ENCODE results near the gene PI4K2A. TPM values are rescaled to one million over a fixed set of nuclear protein-coding genes. Genes with fewer than 3 reads are reported as not detected.

The PI4K2A gene
- total RNA-seq, 3 donors from 2014 or later, result 18.0 to 24.8 (median 21.5) TPM

DNA sequence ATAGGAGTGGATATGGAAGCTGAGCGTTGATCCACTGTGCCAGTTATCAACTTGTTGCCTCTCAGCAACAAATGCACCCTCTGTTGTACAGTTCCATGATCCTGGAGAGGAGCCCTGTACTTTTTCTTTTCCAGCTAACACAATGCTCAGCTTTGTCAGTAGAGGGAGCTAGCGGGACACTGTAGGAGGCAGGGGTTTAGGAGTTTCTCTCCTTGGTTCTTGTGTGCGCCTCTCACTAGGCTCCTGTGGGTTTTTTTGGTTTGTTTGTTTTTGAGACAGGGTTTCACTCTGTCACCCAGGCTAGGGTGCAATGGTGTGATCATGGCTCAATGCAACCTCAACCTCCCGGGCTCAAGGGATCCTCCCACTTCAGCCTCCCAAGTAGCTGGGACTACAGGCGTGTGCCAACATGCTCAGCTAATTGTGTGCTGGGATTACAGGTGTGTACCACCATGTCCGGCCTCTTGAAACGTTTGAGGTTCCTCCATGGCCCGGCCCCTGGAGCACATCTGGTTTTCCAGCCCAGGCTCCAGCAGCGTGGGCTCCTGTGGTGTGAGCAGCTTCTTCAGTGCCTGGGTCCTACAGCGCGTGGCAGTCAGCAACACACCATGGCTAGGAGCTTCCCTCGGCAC is 61.1 kb downstream of the PI4K2A start:
- Histone ChIP-seq H3K4me1 (no peaks in the 10 kb centered on the region), H3K4me3 (no peak overlapping the region), H3K27me3 (no peaks in the 10 kb centered on the region), H3K27ac (no peak overlapping the region), H3K9me3 (no peaks in the 10 kb centered on the region), H3K36me3 (no peaks in the 10 kb centered on the region)
- TF ChIP-seq, protein P1, sequence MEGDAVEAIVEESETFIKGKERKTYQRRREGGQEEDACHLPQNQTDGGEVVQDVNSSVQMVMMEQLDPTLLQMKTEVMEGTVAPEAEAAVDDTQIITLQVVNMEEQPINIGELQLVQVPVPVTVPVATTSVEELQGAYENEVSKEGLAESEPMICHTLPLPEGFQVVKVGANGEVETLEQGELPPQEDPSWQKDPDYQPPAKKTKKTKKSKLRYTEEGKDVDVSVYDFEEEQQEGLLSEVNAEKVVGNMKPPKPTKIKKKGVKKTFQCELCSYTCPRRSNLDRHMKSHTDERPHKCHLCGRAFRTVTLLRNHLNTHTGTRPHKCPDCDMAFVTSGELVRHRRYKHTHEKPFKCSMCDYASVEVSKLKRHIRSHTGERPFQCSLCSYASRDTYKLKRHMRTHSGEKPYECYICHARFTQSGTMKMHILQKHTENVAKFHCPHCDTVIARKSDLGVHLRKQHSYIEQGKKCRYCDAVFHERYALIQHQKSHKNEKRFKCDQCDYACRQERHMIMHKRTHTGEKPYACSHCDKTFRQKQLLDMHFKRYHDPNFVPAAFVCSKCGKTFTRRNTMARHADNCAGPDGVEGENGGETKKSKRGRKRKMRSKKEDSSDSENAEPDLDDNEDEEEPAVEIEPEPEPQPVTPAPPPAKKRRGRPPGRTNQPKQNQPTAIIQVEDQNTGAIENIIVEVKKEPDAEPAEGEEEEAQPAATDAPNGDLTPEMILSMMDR (IDR thresholded peaks at IDR 0.05), result peak in 2 of 3 donors; percentile 74 to 78
- no peak for TF ChIP-seq POLR2AphosphoS5 (IDR thresholded peaks at IDR 0.05)
- no peak for TF ChIP-seq POLR2A (IDR thresholded peaks at IDR 0.05)
- intact Hi-C loops (cut with DNase I; ENCODE audit: low total_unique reads), result no loop called here
- DNase-seq (ENCODE audit: low spot score in 2 of 2), result no peak

DNA sequence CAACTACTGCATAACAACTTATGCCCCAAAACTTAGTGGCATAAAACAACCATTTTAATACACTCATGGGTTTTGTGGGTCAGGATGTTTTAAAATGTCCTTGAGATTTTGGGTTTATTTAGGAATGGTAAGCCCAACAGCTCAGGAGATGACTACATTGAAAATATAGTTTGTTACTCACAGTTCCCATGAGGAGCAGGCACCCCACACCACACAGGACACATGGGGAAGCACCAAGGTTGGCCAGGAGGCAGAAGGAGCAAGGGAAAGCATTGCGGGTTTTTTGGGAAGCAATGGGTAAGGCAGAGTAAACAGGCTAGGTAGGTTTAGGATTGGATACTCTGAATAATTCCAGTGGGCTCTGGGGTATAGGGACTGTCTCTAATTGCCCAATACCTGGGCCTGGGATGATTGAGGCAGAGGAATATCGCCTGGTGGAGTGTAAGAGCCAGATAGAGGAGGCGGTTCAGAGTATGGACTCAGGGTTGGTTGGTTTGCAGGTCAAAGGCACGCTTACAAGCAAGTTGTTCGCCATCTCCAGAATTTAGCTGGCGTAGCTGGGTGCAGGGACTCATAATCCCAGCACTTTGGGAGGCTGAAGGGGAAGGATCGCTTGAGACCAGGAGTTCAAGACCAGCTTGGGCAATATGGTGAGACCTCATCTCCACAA is 63.1 kb downstream of the PI4K2A start:
- H3K36me3 ChIP-seq, result no peaks in the 10 kb centered on the region
- H3K9me3 ChIP-seq, result no peaks in the 10 kb centered on the region
- intact Hi-C loops (cut with DNase I; ENCODE audit: low total_unique reads), result no loop called here
- no peak overlapping the region for H3K4me3 ChIP-seq
- H3K4me1 ChIP-seq, result no peaks in the 10 kb centered on the region
- DNase-seq (ENCODE audit: low spot score in 2 of 2), result no peak
- TF ChIP-seq, protein P1 (IDR thresholded peaks at IDR 0.05), result no peak
- TF ChIP-seq POLR2AphosphoS5 (IDR thresholded peaks at IDR 0.05) (no peak), POLR2A (IDR thresholded peaks at IDR 0.05) (no peak)
- no peak overlapping the region for H3K27ac ChIP-seq
- H3K27me3 ChIP-seq, result no peaks in the 10 kb centered on the region

DNA sequence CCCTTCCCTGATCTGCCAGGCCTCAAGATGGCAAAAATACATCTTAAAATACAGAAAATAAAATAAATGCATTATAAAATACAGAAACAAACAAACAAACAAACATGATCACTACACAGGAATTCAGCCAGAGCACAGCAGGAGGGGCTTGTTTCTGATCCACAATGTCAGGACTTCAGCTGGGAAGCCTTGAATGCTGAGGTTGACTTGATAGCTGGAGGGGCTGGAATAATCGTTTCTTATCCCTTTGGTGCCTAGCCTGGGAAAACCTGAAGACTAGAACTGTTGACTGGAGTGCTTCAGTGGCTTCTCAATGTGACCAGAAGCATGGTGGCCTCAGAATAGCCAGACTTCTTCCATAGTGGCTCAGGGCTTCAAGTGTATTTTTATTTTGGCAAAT is 63.9 kb downstream of the PI4K2A start:
- Histone ChIP-seq H3K36me3 (no peaks in the 10 kb centered on the region), H3K27me3 (no peaks in the 10 kb centered on the region), H3K4me1 (no peaks in the 10 kb centered on the region), H3K4me3 (no peak overlapping the region), H3K9me3 (no peaks in the 10 kb centered on the region), H3K27ac (no peak overlapping the region)
- TF ChIP-seq POLR2A (IDR thresholded peaks at IDR 0.05), result no peak
- TF ChIP-seq, protein P1 (IDR thresholded peaks at IDR 0.05), result no peak
- TF ChIP-seq POLR2AphosphoS5 (IDR thresholded peaks at IDR 0.05), result no peak
- no peak for DNase-seq (ENCODE audit: low spot score in 2 of 2)
- intact Hi-C loops (cut with DNase I; ENCODE audit: low total_unique reads), result no loop called here

DNA sequence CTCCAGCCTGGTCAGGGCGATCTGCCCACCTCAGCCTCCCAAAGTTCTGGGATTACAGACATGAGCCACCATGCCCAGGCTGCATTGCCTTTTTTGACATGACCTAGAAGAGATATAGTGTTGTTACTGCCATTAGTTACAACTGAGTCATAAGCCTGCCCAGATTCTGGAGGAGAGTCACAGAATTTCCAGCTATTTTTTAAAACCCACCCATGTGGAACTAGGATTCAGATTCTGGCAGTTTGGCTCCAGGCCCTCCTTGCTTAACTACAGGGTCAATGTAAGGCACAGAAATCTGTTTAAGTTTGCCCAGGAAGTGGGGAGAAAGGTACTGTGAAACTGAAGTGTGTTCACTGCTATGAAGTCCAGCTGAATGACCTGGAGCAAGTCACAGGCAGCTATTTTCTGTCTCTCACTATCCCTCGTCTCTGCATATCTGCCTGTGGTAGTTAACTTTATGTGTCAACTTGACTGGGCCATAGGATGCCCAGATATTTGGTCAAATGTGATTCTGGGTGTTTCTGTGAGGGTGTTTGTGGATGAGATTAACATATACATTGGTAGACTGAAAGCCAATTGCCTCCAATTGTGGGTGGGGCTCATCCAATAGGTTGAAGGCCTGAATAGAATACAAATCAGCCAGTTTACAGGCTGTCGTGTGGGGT is 64.7 kb downstream of the PI4K2A start:
- Histone ChIP-seq H3K27me3 (no peaks in the 10 kb centered on the region), H3K27ac (no peak overlapping the region), H3K36me3 (no peaks in the 10 kb centered on the region), H3K4me1 (no peaks in the 10 kb centered on the region), H3K9me3 (no peaks in the 10 kb centered on the region), H3K4me3 (no peak overlapping the region)
- no peak for DNase-seq (ENCODE audit: low spot score in 2 of 2)
- TF ChIP-seq POLR2AphosphoS5 (IDR thresholded peaks at IDR 0.05), result no peak
- TF ChIP-seq POLR2A (IDR thresholded peaks at IDR 0.05), result no peak
- TF ChIP-seq, protein P1 (IDR thresholded peaks at IDR 0.05), result no peak
- intact Hi-C loops (cut with DNase I; ENCODE audit: low total_unique reads), result no loop called here

All from breast epithelium (tissue), 4 donors.